GM20431 (cell line): Measurements from ENCODE around the gene PPP3CA.
"Not testable (repeated sequence)": the region's sequence is repeated elsewhere in the genome, so short reads cannot be mapped to it uniquely, and the experiment has no call there.

Experiments
- in situ Hi-C: fragments of 300-500 bp; cut with MseI, MboI; formaldehyde crosslinking; loops from one replicate; pipeline ENCODE4 v1.15.0; 2020; ENCODE audit warnings: low sequenced_read_pairs; ENCODE audit not compliant: unreplicated experiment

PPP3CA gene

GRCh38 chr4:101187841-101188240 is 159.5 kb downstream of the PPP3CA start:
- in situ Hi-C loops, result no loop called here

GRCh38 chr4:101186567-101187184 is 160.7 kb downstream of the PPP3CA start:
- in situ Hi-C loops, result no loop called here

GRCh38 chr4:101184668-101185067 is 162.7 kb downstream of the PPP3CA start:
- in situ Hi-C loops, result no loop called here

- in situ Hi-C loops, result no loop called here
Measured at GRCh38 chr4:101183666-101184373, 163.5 kb downstream of the PPP3CA start.

- in situ Hi-C loops, result no loop called here
Measured at GRCh38 chr4:101183221-101183620, 164.1 kb downstream of the PPP3CA start.

GRCh38 chr4:101182688-101183087 is 164.6 kb downstream of the PPP3CA start:
- in situ Hi-C loops, result not testable (repeated sequence)

- in situ Hi-C loops, result no loop called here
Measured at GRCh38 chr4:101178731-101179130, 168.6 kb downstream of the PPP3CA start.

- in situ Hi-C loops, result no loop called here
Measured at GRCh38 chr4:101177154-101177553, 170.2 kb downstream of the PPP3CA start.

GRCh38 chr4:101175896-101176676 is 171.2 kb downstream of the PPP3CA start:
- in situ Hi-C loops, result no loop called here

GRCh38 chr4:101174679-101175345 is 172.5 kb downstream of the PPP3CA start:
- in situ Hi-C loops, result no loop called here

- in situ Hi-C loops, result no loop called here
Measured at GRCh38 chr4:101172369-101172768, 175.0 kb downstream of the PPP3CA start.

- in situ Hi-C loops, result no loop called here
Measured at GRCh38 chr4:101171747-101172146, 175.6 kb downstream of the PPP3CA start.

GRCh38 chr4:101169044-101170014 is 178.0 kb downstream of the PPP3CA start:
- in situ Hi-C loops, result no loop called here

- in situ Hi-C loops, result no loop called here
Measured at GRCh38 chr4:101163936-101164335, 183.4 kb downstream of the PPP3CA start.

- in situ Hi-C loops, result no loop called here
Measured at GRCh38 chr4:101162990-101163380, 184.3 kb downstream of the PPP3CA start.

- in situ Hi-C loops, result no loop called here
Measured at GRCh38 chr4:101160792-101161592, 186.3 kb downstream of the PPP3CA start.

- in situ Hi-C loops, result no loop called here
Measured at GRCh38 chr4:101158507-101158906, 188.8 kb downstream of the PPP3CA start.

GRCh38 chr4:101158134-101158482 is 189.2 kb downstream of the PPP3CA start:
- in situ Hi-C loops, result no loop called here
